Ectodermal cell (in vitro differentiated cells): Measurements from ENCODE around the gene WDR73.
"Not testable (repeated sequence)": the region's sequence is repeated elsewhere in the genome, so short reads cannot be mapped to it uniquely, and the experiment has no call there.

ENCODE experiments used
- H3K27ac ChIP-seq: 2 replicates; pipeline ENCODE4 v1.7.0; 2013; ENCODE audit warnings: mild to moderate bottlenecking, low read depth, low read length; ENCODE audit not compliant: insufficient read depth, poor library complexity, severe bottlenecking
- H3K27me3 ChIP-seq: 2 replicates; pipeline ENCODE4 v1.7.0; 2013; ENCODE audit warnings: mild to moderate bottlenecking, low read length; ENCODE audit not compliant: insufficient read depth, control insufficient read depth, poor library complexity, severe bottlenecking
- H3K36me3 ChIP-seq: one replicate; pipeline ENCODE4 v1.7.0; 2013; ENCODE audit warnings: low read length; ENCODE audit not compliant: control insufficient read depth, insufficient read depth
- H3K4me1 ChIP-seq: one replicate; pipeline ENCODE4 v1.7.0; 2013; ENCODE audit warnings: low read length; ENCODE audit not compliant: control insufficient read depth, insufficient read depth
- H3K4me3 ChIP-seq: 2 replicates; pipeline ENCODE4 v1.7.0; 2013; ENCODE audit warnings: low read depth, low read length, control low read depth; ENCODE audit not compliant: insufficient read depth
- H3K9me3 ChIP-seq: 2 replicates; pipeline ENCODE4 v1.7.0; 2013; ENCODE audit warnings: mild to moderate bottlenecking, low read length, moderate library complexity; ENCODE audit not compliant: control insufficient read depth
- WGBS, 2 experiments: methylation state at CpG; one replicate each; pipeline ENCODE4 v1.1.7; 2013; ENCODE audit warnings: missing lambda C conversion rate in 2 of 2; 5-methylcytosine and 5-hydroxymethylcytosine counted together

Gene WDR73

GRCh38 chr15:84643838-84644237 is 10.2 kb downstream of the WDR73 start:
- Histone ChIP-seq H3K4me1 (no peaks in the 10 kb centered on the region), H3K27ac (no peak overlapping the region), H3K9me3 (no peaks in the 10 kb centered on the region), H3K36me3 (peaks cover 35% of the 10 kb centered on the region), H3K27me3 (no peaks in the 10 kb centered on the region), H3K4me3 (no peak overlapping the region)
- 95 to 96% methylated on average over 5 to 6 of the region's 6 CpGs for WGBS, 2 experiments

- not testable (repeated sequence) for H3K4me3 ChIP-seq
- 44 to 47% methylated on average over 2 of the region's 2 CpGs for WGBS, 2 experiments
Observed at GRCh38 chr15:84642640-84643039, 11.4 kb downstream of the WDR73 start.

GRCh38 chr15:84641871-84642270 is 12.2 kb downstream of the WDR73 start:
- H3K36me3 ChIP-seq = peaks cover 23% of the 10 kb centered on the region
- not testable (repeated sequence) for H3K27ac ChIP-seq, H3K4me1 ChIP-seq, H3K27me3 ChIP-seq, H3K9me3 ChIP-seq, H3K4me3 ChIP-seq
- 94 to 95% methylated on average over 9 of the region's 9 CpGs for WGBS, 2 experiments

More at GRCh38 chr15:84642640-84643039, 11.4 kb downstream of the WDR73 start:
- H3K4me1 ChIP-seq, H3K27ac ChIP-seq, H3K27me3 ChIP-seq, H3K9me3 ChIP-seq: not testable (repeated sequence)
- peaks cover 25% of the 10 kb centered on the region for H3K36me3 ChIP-seq

- Histone ChIP-seq H3K9me3 (no peaks in the 10 kb centered on the region), H3K4me1 (no peaks in the 10 kb centered on the region), H3K36me3 (peaks cover 6% of the 10 kb centered on the region), H3K27ac (no peak overlapping the region), H3K4me3 (no peak overlapping the region), H3K27me3 (peaks cover 28% of the 10 kb centered on the region)
- WGBS, 2 experiments = 82 to 87% methylated on average over 3 of the region's 3 CpGs
Observed at GRCh38 chr15:84638103-84638502, 16.0 kb downstream of the WDR73 start.

- Histone ChIP-seq H3K9me3 (no peaks in the 10 kb centered on the region), H3K4me3 (peak overlapping the region; percentile 48), H3K4me1 (no peaks in the 10 kb centered on the region), H3K27ac (no peak overlapping the region), H3K36me3 (no peaks in the 10 kb centered on the region), H3K27me3 (peaks cover 43% of the 10 kb centered on the region)
- 37 to 39% methylated on average over 22 to 23 of the region's 23 CpGs for WGBS, 2 experiments
Observed at GRCh38 chr15:84634228-84634837, 19.8 kb downstream of the WDR73 start.

- WGBS, 2 experiments = 1 to 2% methylated on average over 105 of the region's 105 CpGs
- Histone ChIP-seq H3K27ac (no peak overlapping the region), H3K4me3 (peak overlapping the region; percentile 48), H3K36me3 (no peaks in the 10 kb centered on the region), H3K4me1 (no peaks in the 10 kb centered on the region), H3K27me3 (peaks cover 43% of the 10 kb centered on the region), H3K9me3 (no peaks in the 10 kb centered on the region)
Observed at GRCh38 chr15:84633311-84634227, 20.5 kb downstream of the WDR73 start.

- Histone ChIP-seq H3K9me3 (no peaks in the 10 kb centered on the region), H3K4me1 (no peaks in the 10 kb centered on the region), H3K4me3 (peak overlapping the region; percentile 62), H3K27me3 (peaks cover 43% of the 10 kb centered on the region), H3K27ac (no peak overlapping the region), H3K36me3 (no peaks in the 10 kb centered on the region)
- WGBS, 2 experiments = 63 to 64% methylated on average over 7 of the region's 7 CpGs
Observed at GRCh38 chr15:84631706-84632272, 22.3 kb downstream of the WDR73 start.

- no peaks in the 10 kb centered on the region for H3K36me3 ChIP-seq
- no peaks in the 10 kb centered on the region for H3K4me1 ChIP-seq
- H3K9me3 ChIP-seq = no peaks in the 10 kb centered on the region
- no peak overlapping the region for H3K4me3 ChIP-seq
- peaks cover 24% of the 10 kb centered on the region for H3K27me3 ChIP-seq
- WGBS, 2 experiments = 91 to 92% methylated on average over 8 to 9 of the region's 9 CpGs
- H3K27ac ChIP-seq = no peak overlapping the region
Observed at GRCh38 chr15:84629033-84629432, 25.1 kb downstream of the WDR73 start.

- no peaks in the 10 kb centered on the region for H3K4me1 ChIP-seq
- H3K36me3 ChIP-seq = peaks cover 25% of the 10 kb centered on the region
- H3K27ac ChIP-seq = no peak overlapping the region
- H3K9me3 ChIP-seq = peaks cover 7% of the 10 kb centered on the region
- H3K27me3 ChIP-seq = no peaks in the 10 kb centered on the region
- no peak overlapping the region for H3K4me3 ChIP-seq
- WGBS, 2 experiments = 85 to 89% methylated on average over 2 of the region's 2 CpGs
Observed at GRCh38 chr15:84625123-84625522, 29.0 kb downstream of the WDR73 start.

- no peaks in the 10 kb centered on the region for H3K27me3 ChIP-seq
- no peak overlapping the region for H3K4me3 ChIP-seq
- no peaks in the 10 kb centered on the region for H3K4me1 ChIP-seq
- 81 to 94% methylated on average over 6 to 7 of the region's 7 CpGs for WGBS, 2 experiments
- peaks cover 7% of the 10 kb centered on the region for H3K9me3 ChIP-seq
- H3K27ac ChIP-seq = no peak overlapping the region
- H3K36me3 ChIP-seq = peaks cover 25% of the 10 kb centered on the region
Observed at GRCh38 chr15:84624359-84624758, 29.7 kb downstream of the WDR73 start.
